Measurements from ENCODE around the gene LPCAT2.

The LPCAT2 gene

DNA sequence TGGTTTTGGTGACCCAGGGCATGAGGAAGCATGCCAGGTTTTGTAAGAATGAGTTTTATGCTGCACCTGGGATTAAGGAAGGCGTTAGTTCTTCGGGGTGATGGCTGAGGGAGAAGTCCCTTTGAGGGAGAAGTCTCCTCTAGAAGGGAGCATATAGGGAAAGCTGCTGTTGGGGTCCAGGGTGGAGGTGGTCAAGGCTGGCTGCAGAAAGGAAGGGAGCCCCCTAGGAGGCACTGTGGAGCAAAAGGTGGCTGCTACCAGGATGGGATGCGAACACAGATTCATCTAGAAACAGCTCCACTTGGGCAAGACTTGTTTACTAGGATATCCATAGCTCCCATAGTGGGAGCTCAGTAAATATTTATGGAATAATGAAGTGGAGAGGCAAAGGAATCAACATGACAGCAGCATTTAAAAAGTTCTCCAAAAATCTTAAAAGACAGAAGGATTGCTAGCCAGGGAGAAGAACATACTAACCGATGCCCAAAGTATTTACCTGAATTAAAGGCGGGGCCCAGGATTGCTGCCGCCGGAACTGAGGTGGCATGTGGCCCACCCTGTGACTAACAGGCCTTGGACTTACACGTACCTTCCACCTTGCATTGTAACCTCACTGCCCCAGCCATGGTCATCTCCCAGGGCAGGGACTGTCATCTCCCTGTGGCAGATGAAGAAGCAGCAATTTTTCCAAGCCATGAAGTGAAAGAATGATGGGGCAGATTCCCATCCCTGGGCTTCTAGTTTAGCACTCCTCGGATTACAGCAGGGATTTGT is 7.1 kb upstream of the LPCAT2 start:
- H3K4me3 ChIP-seq (ENCODE audit: low read depth in 1 of 2, low read length in 1 of 2): no peak overlapping the region
- H3K4me1 ChIP-seq (ENCODE audit: control insufficient read depth in 1 of 2, insufficient read depth in 1 of 2, low read depth in 1 of 2, low read length in 1 of 2): peaks cover 0 to 9% of the 10 kb centered on the region in 2 experiments
- TF ChIP-seq, protein P1, sequence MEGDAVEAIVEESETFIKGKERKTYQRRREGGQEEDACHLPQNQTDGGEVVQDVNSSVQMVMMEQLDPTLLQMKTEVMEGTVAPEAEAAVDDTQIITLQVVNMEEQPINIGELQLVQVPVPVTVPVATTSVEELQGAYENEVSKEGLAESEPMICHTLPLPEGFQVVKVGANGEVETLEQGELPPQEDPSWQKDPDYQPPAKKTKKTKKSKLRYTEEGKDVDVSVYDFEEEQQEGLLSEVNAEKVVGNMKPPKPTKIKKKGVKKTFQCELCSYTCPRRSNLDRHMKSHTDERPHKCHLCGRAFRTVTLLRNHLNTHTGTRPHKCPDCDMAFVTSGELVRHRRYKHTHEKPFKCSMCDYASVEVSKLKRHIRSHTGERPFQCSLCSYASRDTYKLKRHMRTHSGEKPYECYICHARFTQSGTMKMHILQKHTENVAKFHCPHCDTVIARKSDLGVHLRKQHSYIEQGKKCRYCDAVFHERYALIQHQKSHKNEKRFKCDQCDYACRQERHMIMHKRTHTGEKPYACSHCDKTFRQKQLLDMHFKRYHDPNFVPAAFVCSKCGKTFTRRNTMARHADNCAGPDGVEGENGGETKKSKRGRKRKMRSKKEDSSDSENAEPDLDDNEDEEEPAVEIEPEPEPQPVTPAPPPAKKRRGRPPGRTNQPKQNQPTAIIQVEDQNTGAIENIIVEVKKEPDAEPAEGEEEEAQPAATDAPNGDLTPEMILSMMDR (IDR thresholded peaks at IDR 0.05): no peak
- H3K27ac ChIP-seq: no peak overlapping the region
- no peaks in the 10 kb centered on the region for H3K36me3 ChIP-seq
- H3K27me3 ChIP-seq: peaks cover 4% of the 10 kb centered on the region
- H3K9me3 ChIP-seq: no peaks in the 10 kb centered on the region

DNA sequence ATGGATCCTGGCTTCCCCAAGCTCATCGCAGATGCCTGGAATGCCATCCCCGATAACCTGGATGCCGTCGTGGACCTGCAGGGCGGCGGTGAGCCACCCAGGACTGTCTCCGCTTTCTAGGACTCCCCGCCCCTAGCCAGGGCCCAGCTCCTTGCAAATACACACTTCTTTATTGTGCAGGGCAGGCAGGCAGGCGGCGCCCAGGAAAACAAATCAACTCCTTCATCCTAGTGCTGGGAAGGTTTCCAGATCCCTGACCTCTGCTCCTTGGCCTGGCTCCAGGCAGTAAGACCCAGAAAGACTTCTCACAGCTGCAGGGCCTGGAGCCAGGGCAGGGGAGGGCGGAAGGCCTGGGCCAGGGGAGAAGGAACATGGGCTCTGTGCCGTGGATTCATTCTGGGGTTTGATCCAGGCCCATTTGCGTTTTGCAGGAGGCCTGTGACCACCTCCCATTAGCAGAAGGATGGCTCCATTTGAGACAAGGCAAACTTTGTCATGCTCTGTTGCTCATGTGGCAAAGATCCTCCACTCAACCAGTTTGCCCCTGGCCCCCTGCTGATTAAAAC is 6.0 kb upstream of the LPCAT2 start:
- TF ChIP-seq, protein P1 (IDR thresholded peaks at IDR 0.05): no peak
- no peaks in the 10 kb centered on the region for H3K9me3 ChIP-seq
- H3K4me3 ChIP-seq (ENCODE audit: low read depth in 1 of 2, low read length in 1 of 2): no peak overlapping the region
- H3K27me3 ChIP-seq: no peaks in the 10 kb centered on the region
- H3K27ac ChIP-seq: no peak overlapping the region
- peaks cover 3 to 10% of the 10 kb centered on the region in 2 experiments for H3K4me1 ChIP-seq (ENCODE audit: control insufficient read depth in 1 of 2, insufficient read depth in 1 of 2, low read depth in 1 of 2, low read length in 1 of 2)
- H3K36me3 ChIP-seq: no peaks in the 10 kb centered on the region

DNA sequence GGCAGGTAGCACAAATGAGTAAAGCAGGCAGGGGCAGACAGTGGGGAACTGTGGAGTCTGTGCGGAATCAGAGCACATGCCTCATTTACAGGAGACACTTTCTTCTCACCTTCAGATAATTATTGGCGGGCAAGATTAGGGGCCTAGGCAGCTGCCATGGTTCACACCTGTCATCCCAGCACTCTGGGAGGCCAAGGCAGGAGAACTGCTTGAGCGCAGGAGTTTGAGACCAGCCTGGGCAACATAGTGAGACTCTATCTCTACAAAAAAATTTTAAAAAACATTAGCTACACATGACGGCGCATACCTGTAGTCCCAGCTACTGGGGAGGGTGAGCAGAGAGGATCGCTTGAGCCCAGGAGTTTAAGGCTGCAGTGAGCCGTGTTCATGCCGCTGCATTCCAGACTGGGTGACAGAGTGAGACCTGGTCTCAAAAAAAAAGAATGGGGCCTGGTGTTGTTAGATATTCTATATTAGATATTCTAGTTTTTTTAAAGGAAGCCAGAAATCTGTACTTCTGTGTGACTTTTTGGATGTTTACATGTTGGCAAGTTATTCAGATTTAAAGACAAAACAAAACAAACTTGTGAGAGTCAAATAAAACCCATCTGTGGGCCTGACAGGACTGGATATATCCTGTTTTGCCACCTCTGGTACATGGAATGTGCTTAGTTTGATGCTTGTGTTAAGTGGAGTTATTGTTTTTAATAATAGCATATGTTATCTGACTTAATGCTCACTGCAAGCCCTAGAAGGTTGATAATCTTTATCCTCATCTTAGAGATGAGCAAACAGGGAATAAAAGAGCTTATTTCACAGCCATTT is 4.9 kb upstream of the LPCAT2 start:
- no peaks in the 10 kb centered on the region for H3K36me3 ChIP-seq
- no peaks in the 10 kb centered on the region for H3K9me3 ChIP-seq
- peaks cover 13 to 21% of the 10 kb centered on the region in 2 experiments for H3K4me1 ChIP-seq (ENCODE audit: control insufficient read depth in 1 of 2, insufficient read depth in 1 of 2, low read depth in 1 of 2, low read length in 1 of 2)
- no peak overlapping the region for H3K27ac ChIP-seq
- no peak overlapping the region for H3K4me3 ChIP-seq (ENCODE audit: low read depth in 1 of 2, low read length in 1 of 2)
- TF ChIP-seq, protein P1 (IDR thresholded peaks at IDR 0.05): no peak
- H3K27me3 ChIP-seq: no peaks in the 10 kb centered on the region

DNA sequence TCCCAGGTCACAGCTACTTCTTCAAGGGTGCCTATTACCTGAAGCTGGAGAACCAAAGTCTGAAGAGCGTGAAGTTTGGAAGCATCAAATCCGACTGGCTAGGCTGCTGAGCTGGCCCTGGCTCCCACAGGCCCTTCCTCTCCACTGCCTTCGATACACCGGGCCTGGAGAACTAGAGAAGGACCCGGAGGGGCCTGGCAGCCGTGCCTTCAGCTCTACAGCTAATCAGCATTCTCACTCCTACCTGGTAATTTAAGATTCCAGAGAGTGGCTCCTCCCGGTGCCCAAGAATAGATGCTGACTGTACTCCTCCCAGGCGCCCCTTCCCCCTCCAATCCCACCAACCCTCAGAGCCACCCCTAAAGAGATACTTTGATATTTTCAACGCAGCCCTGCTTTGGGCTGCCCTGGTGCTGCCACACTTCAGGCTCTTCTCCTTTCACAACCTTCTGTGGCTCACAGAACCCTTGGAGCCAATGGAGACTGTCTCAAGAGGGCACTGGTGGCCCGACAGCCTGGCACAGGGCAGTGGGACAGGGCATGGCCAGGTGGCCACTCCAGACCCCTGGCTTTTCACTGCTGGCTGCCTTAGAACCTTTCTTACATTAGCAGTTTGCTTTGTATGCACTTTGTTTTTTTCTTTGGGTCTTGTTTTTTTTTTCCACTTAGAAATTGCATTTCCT is 3.4 kb upstream of the LPCAT2 start:
- Histone ChIP-seq H3K27ac (no peak overlapping the region), H3K36me3 (no peaks in the 10 kb centered on the region), H3K9me3 (no peaks in the 10 kb centered on the region), H3K27me3 (no peaks in the 10 kb centered on the region), H3K4me3 (ENCODE audit: low read depth in 1 of 2, low read length in 1 of 2) (no peak overlapping the region), H3K4me1 (ENCODE audit: control insufficient read depth in 1 of 2, insufficient read depth in 1 of 2, low read depth in 1 of 2, low read length in 1 of 2) (peaks cover 19 to 20% of the 10 kb centered on the region in 2 experiments)
- TF ChIP-seq, protein P1 (IDR thresholded peaks at IDR 0.05): no peak

DNA sequence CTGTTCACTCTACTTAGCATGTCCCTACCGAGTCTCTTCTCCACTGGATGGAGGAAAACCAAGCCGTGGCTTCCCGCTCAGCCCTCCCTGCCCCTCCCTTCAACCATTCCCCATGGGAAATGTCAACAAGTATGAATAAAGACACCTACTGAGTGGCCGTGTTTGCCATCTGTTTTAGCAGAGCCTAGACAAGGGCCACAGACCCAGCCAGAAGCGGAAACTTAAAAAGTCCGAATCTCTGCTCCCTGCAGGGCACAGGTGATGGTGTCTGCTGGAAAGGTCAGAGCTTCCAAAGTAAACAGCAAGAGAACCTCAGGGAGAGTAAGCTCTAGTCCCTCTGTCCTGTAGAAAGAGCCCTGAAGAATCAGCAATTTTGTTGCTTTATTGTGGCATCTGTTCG is 2.8 kb upstream of the LPCAT2 start:
- peaks cover 24 to 26% of the 10 kb centered on the region in 2 experiments for H3K4me1 ChIP-seq (ENCODE audit: control insufficient read depth in 1 of 2, insufficient read depth in 1 of 2, low read depth in 1 of 2, low read length in 1 of 2)
- H3K27ac ChIP-seq: no peak overlapping the region
- no peaks in the 10 kb centered on the region for H3K9me3 ChIP-seq
- no peaks in the 10 kb centered on the region for H3K36me3 ChIP-seq
- H3K27me3 ChIP-seq: no peaks in the 10 kb centered on the region
- TF ChIP-seq, protein P1 (IDR thresholded peaks at IDR 0.05): no peak
- H3K4me3 ChIP-seq (ENCODE audit: low read depth in 1 of 2, low read length in 1 of 2): no peak overlapping the region

Data from neutrophil (primary cell).